GM12864 (cell line): ENCODE measurements around the gene PDPK1.
"Not testable (repeated sequence)": the region's sequence is repeated elsewhere in the genome, so short reads cannot be mapped to it uniquely, and the experiment has no call there.

Experiments
- DNase-seq: peaks from one replicate; pipeline ENCODE4 v3.0.0-alpha.2; 2011; ENCODE audit warnings: low read depth
- H3K4me3 ChIP-seq: 2 replicates; pipeline ENCODE4 v1.5.1; 2011; ENCODE audit warnings: mild to moderate bottlenecking, low read depth, low read length, control low read depth
- TF ChIP-seq, protein P1 (sequence below): IDR thresholded peaks from 2 replicates; pipeline ENCODE4 v1.5.1; 2011; ENCODE audit warnings: low read depth, mild to moderate bottlenecking, moderate library complexity, low read length, control low read depth, inconsistent platforms; ENCODE audit errors: missing control alignments

The PDPK1 gene

DNA sequence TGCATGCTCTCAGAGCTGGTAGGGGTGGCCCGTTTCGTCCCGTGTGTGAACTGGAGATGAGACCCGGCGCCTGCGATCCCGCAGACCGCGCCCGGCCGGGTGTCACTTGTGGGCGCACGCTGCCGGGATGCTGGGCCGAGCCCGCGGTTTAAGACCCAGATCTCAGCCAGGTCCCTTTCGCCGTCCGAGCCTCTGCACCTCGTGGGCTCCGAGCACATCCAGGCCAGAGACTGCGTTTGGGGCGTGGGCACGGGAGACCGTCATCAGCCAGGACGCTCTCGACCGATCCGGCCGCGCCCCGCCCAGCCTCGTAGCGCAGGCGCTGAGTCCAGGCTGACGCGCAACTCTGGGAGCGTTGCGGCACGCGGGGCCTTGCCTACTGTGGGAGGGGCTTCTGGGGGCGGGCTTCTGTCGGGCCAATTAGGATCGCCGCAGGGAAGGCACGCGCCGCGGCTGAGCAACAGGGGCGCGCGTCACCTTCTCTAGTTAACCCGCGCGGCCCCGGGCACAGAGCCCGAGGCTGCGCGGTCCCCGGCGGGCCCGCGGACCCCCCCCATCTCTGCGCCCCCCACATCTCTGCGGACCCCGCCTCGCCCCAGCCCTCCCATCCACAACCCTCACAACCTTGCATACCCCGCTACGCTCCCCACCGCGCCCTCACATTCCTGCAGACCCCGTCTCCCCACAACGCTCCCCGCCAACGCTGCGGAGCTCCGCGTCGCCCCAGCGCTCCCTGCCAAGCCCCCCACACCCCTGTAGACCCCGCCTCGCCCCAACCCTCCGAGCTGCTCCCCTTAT lies 5.9 kb upstream of the PDPK1 start:
- TF ChIP-seq, protein P1, sequence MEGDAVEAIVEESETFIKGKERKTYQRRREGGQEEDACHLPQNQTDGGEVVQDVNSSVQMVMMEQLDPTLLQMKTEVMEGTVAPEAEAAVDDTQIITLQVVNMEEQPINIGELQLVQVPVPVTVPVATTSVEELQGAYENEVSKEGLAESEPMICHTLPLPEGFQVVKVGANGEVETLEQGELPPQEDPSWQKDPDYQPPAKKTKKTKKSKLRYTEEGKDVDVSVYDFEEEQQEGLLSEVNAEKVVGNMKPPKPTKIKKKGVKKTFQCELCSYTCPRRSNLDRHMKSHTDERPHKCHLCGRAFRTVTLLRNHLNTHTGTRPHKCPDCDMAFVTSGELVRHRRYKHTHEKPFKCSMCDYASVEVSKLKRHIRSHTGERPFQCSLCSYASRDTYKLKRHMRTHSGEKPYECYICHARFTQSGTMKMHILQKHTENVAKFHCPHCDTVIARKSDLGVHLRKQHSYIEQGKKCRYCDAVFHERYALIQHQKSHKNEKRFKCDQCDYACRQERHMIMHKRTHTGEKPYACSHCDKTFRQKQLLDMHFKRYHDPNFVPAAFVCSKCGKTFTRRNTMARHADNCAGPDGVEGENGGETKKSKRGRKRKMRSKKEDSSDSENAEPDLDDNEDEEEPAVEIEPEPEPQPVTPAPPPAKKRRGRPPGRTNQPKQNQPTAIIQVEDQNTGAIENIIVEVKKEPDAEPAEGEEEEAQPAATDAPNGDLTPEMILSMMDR, result no peak
- peak overlapping the region; percentile 75 for H3K4me3 ChIP-seq
- peak; percentile 87 for DNase-seq

DNA sequence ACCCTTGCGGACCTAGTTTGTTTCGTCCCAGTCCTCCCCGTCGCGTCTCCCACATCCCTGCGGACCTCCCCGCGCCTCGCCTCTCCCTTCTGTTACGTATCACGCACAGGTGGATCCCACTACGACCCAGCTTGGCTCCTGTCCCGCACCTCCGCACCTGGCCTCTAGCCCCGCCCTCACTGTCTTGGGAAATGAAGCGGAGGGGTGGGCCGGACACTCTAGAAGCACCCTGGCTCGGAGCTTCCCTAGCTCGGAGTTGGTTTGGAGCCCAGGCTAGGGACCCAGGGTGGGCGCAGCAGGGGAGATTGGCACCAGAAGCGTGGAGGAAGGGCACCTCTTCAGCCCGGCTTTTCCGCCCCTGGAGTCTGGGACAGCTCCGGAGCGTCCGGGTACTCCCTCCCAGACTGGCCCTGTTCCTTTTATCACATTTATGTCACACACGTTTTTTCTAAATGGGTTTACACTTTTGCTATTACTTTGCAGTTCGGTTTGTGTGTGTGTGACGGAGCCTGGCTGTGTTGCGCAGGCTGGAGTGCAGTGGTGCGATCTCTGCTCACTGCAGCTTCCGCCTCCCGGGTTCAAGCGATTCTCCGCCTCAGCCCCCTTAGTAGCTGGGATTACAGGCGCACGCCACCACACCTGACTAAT lies 5.2 kb upstream of the PDPK1 start:
- peak overlapping the region; percentile 75 for H3K4me3 ChIP-seq
- TF ChIP-seq, protein P1, result no peak
- peak; percentile 49 for DNase-seq

DNA sequence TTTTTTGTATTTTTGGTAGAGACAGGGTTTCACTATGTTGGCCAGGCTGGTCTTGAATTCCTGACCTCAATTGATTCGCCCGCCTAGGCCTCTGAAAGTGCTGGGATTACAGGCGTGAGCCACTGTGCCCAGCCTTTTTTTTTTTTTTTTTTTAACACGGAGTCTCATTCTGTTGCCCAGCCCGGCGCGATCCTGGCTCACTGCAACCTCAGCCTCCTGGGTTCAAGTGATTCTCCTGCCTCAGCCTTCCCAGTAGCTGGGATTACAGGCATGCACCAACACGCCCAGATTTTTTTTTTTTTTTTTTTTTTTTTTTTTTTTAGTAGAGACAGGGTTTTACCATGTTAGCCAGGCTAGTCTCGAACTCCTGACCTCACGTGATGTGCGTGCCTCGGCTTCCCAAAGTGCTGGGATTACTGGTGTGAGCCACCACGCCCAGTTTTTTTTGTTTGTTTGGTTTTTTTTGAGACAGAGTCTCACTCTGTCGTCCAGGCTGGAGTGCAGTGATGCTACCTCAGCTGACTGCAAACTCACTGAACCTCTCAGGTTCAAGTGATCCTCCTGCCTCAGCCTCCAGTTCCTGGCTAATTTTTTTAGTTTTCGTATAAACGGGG lies 4.6 kb upstream of the PDPK1 start:
- H3K4me3 ChIP-seq, result peak overlapping the region; percentile 75
- DNase-seq, result not testable (repeated sequence)

DNA sequence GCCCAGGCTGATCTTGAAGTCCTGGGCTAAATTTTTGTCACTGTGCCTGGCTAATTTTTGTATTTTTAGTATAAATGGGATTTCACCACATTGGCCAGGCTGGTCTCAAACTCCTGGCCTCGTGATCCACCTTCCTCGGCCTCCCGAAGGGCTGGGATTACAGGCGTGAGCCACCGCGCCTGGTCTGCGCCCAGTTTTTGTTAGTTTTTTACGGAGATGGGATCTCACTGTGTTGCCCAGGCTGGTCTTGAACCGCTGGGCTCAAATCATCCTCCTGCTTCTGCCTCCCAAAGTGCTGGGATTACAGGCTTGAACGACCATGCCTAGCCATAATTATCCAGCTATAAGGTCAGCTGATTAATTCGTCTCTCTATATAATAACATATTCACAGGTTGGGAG lies 3.9 kb upstream of the PDPK1 start:
- no peak for DNase-seq
- H3K4me3 ChIP-seq, result no peak overlapping the region
- TF ChIP-seq, protein P1, result no peak

GRCh38 chr16:2534335-2534734 lies 3.5 kb upstream of the PDPK1 start:
- DNase-seq, H3K4me3 ChIP-seq: not testable (repeated sequence)

GRCh38 chr16:2535625-2536013 lies 2.2 kb upstream of the PDPK1 start:
- DNase-seq, result no peak
- no peak overlapping the region for H3K4me3 ChIP-seq

GRCh38 chr16:2539192-2539844 lies 1.5 kb downstream of the PDPK1 start:
- peak overlapping the region; percentile 62; the same call in 1 of the 2 replicates for H3K4me3 ChIP-seq
- not testable (repeated sequence) for DNase-seq

More at GRCh38 chr16:2535625-2536013, 2.2 kb upstream of the PDPK1 start:
- TF ChIP-seq, protein P1, result no peak

DNA sequence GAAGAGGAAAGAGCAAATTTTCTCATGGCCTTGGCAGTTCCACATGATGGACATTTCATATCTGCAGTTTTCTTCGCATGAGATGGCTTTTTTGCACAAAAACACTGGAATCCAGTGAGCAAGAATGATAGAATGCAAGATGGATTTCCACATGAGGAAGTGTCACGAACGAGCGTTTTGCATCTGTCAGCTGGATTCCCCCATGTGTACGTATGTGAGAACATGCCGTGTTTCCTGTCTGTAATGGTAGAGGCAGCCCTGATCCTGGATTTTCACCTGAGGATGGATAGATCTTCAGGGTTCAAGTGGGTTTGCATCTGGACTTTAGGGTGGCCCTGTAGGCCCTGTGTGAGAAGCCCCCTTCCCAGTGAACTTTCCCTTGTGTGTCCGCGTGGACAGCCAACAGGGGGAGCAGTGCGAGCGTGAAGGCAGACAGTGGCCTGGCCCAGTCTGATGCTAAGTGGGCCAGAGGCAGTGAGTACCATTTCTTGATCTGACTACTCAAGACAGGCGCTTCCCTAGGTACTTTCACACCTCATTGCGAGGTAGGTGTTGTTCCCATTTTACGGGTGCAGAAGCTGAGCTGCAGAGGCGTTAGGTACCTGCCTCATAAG lies 2.1 kb downstream of the PDPK1 start:
- H3K4me3 ChIP-seq, DNase-seq: not testable (repeated sequence)
- TF ChIP-seq, protein P1, result peak; percentile 57

- DNase-seq, result not testable (repeated sequence)
These were observed 3.1 kb downstream of the PDPK1 start for GRCh38 chr16:2540912-2541311.

GRCh38 chr16:2541409-2541808 lies 3.6 kb downstream of the PDPK1 start:
- not testable (repeated sequence) for H3K4me3 ChIP-seq, DNase-seq

More at GRCh38 chr16:2540912-2541311, 3.1 kb downstream of the PDPK1 start:
- not testable (repeated sequence) for H3K4me3 ChIP-seq

GRCh38 chr16:2543771-2544170 lies 6.0 kb downstream of the PDPK1 start:
- not testable (repeated sequence) for H3K4me3 ChIP-seq, DNase-seq
